Esophagus muscularis mucosa (tissue), 3 donors: ENCODE measurements around the gene CLIC4.

Source experiments
- CTCF ChIP-seq, 3 experiments: fragments of 200-600 bp in 2 of 3; fragments of 450-650 bp in 1 of 3; sonication (generic) in 2 of 3; IDR thresholded peaks; one replicate each; pipeline ENCODE4 v1.5.1; 2017 to 2019; ENCODE audit warnings: antibody characterized with exemption in 3 of 3, mild to moderate bottlenecking in 2 of 3, moderate library complexity in 1 of 3
- POLR2A ChIP-seq: fragments of 450-650 bp; IDR thresholded peaks from one replicate; pipeline ENCODE4 v1.6.1; 2017; ENCODE audit warnings: antibody characterized with exemption, moderate library complexity, mild to moderate bottlenecking, low read depth

DNA sequence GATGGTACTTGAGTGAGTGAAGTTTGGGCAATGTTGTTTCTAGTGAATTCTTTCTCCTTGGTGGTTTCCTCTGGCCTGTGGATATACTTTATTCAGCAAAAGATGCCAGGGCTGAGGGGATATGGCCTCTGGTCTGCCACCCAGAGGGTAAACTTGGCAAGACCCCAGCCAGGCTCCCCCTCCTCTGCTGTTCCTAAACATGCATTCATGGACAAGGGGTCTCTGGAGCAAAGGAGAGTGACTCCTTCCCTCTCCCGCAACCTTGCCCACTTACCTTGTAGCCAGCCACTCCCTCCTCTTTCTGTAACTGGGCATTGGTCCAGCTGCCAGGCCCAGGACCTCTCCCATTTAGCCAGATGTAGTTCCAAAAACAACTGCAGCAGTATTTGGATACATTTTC lies 141.0 kb downstream of the CLIC4 start:
- TF ChIP-seq CTCF (IDR thresholded peaks at IDR 0.05) = no peak
- no peak for TF ChIP-seq POLR2A
